Stimulated activated CD8-positive, alpha-beta memory T cell treated with anti-CD3 and anti-CD28 coated beads, Interleukin-7, amount 100 ng/mL, for 24 hours (primary cell): ENCODE data around the gene AP2A2.

Experiments
- DNase-seq: peaks from one replicate; pipeline ENCODE4 v3.0.0-alpha.2; 2020; ENCODE audit warnings: low read depth

AP2A2 gene

DNA sequence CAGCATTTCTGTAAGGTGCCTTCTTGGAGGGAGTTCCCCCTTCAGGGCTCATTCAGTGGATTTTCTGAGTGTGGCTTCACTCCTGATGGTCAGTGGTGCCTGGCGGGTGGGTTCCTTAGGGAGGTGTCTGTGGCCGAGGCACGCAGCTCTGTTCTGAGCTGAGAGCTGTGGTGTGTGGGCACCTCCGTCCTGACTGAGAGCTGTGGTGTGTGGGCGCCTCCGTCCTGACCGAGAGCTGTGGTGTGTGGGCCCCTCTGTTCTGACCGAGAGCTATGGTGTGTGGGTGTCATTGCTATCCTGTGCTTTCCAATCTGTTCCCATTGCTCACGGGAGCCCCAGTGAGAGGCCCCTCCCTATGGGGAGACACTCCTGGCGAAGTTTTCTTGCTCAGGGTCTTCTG, 71.0 kb downstream of the AP2A2 start:
- no peak for DNase-seq

GRCh38 chr11:997907-998306, 72.2 kb downstream of the AP2A2 start:
- DNase-seq = no peak

DNA sequence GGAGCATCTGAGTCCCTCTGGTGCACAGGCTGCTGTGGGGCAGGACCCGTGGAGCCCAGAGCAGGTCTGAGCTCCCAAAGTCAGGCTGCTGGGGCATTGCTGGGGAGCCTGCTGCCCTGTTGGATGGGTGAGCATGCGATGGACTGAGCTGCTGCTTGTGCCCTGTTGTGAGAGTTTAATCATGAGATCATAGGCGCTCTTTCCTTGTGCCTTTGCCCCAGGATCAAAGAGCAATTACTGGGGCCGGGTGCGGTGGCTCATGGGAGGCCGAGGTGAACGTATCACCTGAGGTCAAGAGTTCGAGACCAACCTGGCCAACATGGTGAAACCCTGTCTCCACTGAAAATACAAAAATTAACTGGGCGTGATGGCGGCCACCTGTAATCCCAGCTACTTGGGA, 73.3 kb downstream of the AP2A2 start:
- DNase-seq = no peak

DNA sequence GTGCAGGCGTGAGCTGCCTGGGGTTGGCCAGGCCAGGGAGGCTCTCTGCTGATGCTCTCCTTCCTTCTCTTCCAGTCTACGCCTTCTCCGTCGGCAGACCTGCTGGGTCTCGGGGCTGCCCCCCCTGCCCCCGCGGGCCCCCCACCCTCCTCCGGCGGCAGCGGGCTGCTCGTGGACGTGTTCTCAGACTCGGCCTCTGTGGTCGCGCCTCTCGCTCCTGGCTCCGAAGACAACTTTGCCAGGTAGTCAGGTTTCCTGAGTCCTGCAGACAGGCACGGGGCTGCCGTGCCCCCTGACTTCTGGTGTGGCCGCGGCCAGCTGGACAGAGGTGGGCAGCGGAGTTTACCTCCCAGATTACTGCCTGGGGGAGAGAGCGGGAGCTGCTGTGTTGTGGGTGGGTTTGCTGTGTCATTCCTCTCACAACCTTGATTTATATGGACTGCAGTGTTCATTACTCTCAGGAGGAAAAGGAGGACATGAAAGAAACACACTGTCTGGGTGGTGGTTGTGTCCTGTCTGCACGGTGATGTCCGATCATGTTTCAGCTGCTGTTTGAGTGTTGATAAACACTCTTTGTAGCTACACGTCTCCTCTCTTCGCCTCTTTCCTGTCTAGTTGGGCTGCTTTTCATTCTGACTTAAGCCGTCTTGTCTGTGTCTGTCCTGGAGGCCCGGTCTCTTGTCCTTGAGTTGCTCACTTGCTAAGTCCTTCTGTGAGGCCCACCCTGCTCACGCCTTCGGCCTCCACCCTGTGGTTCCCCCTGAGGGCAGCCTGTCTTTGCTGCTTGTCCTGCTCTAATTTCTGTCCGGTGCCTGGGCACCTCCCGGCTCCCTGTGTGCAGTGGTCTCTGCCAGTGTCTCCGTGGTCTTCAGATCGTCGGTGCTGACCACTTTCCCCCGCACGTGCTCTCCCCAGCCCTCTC, 74.9 kb downstream of the AP2A2 start:
- no peak for DNase-seq

GRCh38 chr11:1001617-1002405, 76.1 kb downstream of the AP2A2 start:
- no peak for DNase-seq

DNA sequence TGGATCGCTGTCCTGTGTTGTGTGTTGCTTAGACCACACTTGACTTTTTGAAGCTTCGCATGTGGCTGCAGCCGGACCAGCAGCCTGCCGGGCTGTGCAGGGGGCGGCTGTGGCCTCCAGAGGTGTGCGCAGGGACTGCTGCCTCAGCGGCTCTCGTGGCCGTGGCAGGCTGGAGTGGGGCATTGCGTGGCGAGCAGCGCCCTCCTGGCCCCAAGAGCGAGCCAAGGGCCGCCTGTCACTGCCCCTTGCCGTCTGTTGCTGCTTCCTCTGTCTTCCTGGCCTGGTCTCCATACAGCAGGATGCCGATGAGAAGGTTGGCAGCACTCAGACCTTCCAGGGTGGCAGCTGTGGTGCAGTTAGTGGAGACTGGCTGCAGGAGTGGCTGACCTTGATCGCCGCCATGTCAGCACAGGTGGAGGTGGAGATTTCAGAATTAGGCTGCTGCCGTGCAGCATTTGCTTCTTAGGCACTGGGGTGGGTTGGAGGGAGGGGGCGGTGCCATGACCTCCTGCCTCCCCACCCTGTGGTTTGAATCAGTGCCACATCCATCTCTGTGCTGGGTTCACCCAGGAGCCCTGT, 76.8 kb downstream of the AP2A2 start:
- no peak for DNase-seq

- no peak for DNase-seq
These were observed 77.5 kb downstream of the AP2A2 start for GRCh38 chr11:1003159-1003558.

- no peak for DNase-seq
These were observed 80.3 kb downstream of the AP2A2 start for GRCh38 chr11:1005928-1006327.

DNA sequence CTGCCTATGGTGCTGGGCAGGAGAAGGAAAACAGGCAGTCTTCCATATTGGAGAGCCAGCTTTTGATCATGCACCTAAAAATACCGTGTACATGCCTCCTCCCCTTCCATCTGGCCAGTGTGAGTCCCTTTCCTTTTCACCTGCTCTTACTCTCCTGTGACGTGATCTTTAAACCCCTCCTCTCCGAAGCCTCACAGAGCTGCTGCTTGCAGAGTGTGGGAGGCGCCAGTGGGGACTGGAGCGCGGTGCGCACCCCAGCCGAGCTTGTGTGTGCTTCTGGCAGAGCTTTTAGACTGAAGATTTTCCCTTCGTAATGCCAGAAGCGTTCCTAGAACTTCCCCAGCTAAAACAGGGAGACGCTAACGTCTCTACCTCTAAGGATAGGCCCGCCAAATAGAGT, 81.1 kb downstream of the AP2A2 start:
- no peak for DNase-seq

- DNase-seq = no peak
These were observed 81.6 kb downstream of the AP2A2 start for GRCh38 chr11:1007279-1007678.

- no peak for DNase-seq
These were observed 82.5 kb downstream of the AP2A2 start for GRCh38 chr11:1008001-1008802.

GRCh38 chr11:1008803-1009145, 83.1 kb downstream of the AP2A2 start:
- DNase-seq = no peak

DNA sequence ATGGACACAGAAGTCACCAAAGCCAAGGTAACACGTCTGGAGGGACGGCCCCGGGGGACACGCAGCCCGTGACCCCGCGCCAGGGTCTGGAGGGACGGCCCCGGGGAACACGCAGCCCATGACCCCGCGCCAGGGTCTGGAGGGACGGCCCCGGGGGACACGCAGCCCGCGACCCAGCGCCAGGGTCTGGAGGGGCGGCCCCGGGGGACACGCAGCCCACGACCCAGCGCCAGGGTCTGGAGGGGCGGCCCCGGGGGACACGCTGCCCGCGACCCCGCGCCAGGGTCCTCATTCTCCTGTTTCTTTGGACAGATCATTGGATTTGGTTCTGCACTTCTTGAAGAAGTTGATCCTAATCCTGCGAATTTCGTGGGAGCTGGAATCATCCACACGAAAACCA, 83.7 kb downstream of the AP2A2 start:
- no peak for DNase-seq

DNA sequence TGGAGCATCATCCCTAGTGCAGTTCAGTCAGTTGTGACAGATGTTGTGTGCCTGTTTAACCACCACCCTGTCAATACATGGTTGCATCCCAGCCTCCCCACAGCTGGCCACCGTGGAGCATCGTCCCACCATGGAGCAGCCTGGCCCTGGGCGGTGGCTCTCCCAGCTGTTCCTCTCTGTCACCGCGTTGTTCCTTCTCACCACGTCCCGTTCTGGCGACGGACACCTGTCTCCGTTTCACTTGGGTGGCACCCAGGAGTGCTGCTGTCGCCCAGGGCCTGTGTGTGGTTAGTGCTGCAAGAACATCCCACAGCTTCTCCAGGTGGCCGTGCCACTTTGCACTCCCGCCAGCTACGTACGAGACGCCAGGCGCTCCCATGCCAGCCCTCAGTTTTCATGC, 84.3 kb downstream of the AP2A2 start:
- DNase-seq = no peak

DNA sequence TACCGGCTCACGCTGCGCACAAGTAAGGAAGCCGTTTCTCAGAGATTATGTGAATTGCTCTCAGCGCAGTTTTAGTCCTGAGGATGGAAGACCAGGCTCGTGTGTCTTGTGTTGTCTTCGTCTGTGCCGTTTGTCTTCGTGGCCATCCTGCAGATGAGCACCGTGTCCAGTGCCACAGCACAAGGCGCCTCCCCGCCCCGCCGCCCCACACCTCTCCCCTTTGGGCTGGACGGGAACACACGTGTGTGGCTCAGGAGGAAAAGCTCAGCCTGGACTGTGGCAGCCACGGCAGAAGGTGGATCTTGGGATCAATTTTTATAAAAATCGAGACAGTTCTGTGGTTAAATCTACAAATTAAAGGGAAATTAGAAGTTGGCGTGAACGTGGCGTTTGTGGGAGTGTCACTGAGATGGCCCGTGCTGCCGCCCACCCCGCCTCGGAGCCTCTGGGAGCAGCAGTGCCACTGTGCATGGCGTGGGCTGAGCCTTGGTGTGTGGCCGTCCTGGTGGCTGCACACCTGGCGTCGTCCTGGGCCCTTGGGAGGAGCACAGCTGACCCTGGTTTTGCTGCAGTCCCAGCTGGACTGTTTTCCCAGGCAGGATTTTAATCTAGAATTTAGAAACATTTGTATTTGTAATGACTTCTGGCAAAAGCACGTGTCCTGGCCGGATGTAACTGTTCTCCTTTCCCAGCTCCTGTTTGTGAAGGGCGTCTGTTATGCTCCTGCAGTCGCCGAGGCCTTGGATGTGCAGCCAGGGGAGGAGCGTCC, 85.1 kb downstream of the AP2A2 start:
- no peak for DNase-seq

GRCh38 chr11:1011320-1011698, 85.6 kb downstream of the AP2A2 start:
- DNase-seq = no peak

DNA sequence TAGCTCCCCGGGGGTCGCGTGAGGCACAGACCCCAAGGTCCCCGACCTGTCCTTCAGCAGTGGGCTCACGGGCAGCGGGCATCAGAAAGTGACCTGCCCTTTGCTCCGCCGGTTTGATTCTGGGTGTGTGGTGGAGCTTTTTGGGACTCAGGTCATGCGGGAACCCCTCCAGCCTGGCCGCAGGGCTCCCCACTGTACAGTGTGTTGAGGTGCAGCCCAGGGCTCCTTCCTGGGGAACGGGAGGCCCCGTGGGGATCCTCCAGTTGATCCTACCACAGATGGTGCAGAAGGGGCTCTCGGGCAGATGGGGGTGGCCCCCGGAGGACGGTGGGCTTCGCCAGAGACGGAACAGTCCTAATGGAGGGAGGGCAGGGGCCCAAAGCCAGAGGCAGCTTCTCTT, 86.6 kb downstream of the AP2A2 start:
- DNase-seq = no peak

GRCh38 chr11:1012740-1013630, 87.3 kb downstream of the AP2A2 start:
- DNase-seq = no peak

- DNase-seq = no peak
These were observed 87.9 kb downstream of the AP2A2 start for GRCh38 chr11:1013631-1013935.

GRCh38 chr11:1014276-1014675, 88.6 kb downstream of the AP2A2 start:
- DNase-seq = no peak

DNA sequence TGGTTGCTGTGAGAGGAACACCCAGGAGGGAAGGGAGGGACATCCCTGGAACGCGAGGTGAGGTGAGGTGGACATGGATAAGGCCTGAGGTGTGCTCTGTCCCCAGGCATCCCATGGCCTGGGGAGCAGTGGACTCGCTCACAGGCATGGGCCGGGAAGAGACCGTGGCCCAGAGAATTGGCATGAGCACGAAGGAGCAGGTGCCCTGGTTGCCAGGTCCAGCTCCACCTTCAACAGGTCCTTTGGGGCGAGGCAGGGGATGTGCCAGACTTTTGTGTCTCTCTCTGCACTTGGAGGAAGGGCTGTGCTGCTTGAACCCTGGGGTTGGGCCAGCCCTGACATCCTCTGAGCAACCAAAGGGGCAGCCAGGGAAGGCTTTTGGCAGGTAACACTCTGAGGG, 89.4 kb downstream of the AP2A2 start:
- no peak for DNase-seq
